Tibial nerve (tissue), 3 donors: ENCODE measurements around the gene MALRD1.

ENCODE experiments used
- CTCF ChIP-seq, 5 experiments: fragments of 200-600 bp in 3 of 5; fragments of 450-650 bp in 2 of 5; sonication (generic) in 3 of 5; IDR thresholded peaks; one replicate each; pipeline ENCODE4 v1.5.1; 2016 to 2019; ENCODE audit warnings: antibody characterized with exemption in 5 of 5, mild to moderate bottlenecking in 3 of 5, moderate library complexity in 2 of 5
- POLR2A ChIP-seq, 2 donors: fragments of 450-650 bp; IDR thresholded peaks; one replicate each; pipeline ENCODE4 v1.6.1; 2017; ENCODE audit warnings: antibody characterized with exemption in 2 of 2, mild to moderate bottlenecking in 2 of 2, moderate library complexity in 2 of 2

- TF ChIP-seq CTCF (IDR thresholded peaks at IDR 0.05), result no peak
- TF ChIP-seq POLR2A (IDR thresholded peaks at IDR 0.05), result no peak
These were observed 652.9 kb downstream of the MALRD1 start for GRCh38 chr10:19701427-19702052.
